A549 (cell line): ENCODE data around the gene EVX1. TPM values are rescaled to one million over a fixed set of nuclear protein-coding genes. Genes with fewer than 3 reads are reported as not detected.

ENCODE experiments used
- ATAC-seq, 2 experiments: fragments of 200-7000 bp in 1 of 2; fragments of >200 bp in 1 of 2; cut with Nextera tagmentation in 1 of 2; cut with Tn5 transposase in 1 of 2; 3 replicates each; pipeline versions ENCODE4 v1.8.0 to v1.9.1; 2018 to 2020; ENCODE audit warnings: mild to moderate bottlenecking in 1 of 2, moderate library complexity in 1 of 2
- CTCF ChIA-PET: fragments of 300-600 bp; sonication (Branson Sonifier 250); formaldehyde crosslinking; extraction: SDS; loops from one replicate; lab custom pipeline; 2021; ENCODE audit warnings: antibody characterized with exemption, inconsistent platforms; lab: Yijun Ruan, JAX
- POLR2A ChIA-PET: fragments of 350-600 bp; formaldehyde crosslinking; extraction: SDS; loops from one replicate; lab custom pipeline; 2021; ENCODE audit warnings: antibody characterized with exemption, inconsistent platforms; lab: Yijun Ruan, JAX
- DNase-seq, 2 experiments: peaks; one replicate each; pipeline versions ENCODE4 v3.0.0 to v3.0.0-alpha.2; 2011 to 2016; ENCODE audit warnings: low read depth in 1 of 2, low spot score in 1 of 2
- FAIRE-seq: peaks from 2 replicates; lab custom pipeline; 2011; peaks lifted over from hg19 to GRCh38; lab: Jason Lieb, UNC
- H3K27ac ChIP-seq, 2 experiments: fragments of >200 bp; sonication (Bioruptor Twin); formaldehyde crosslinking; 3 replicates each; pipeline ENCODE4 v1.5.1; 2016 to 2017
- H3K4me1 ChIP-seq: fragments of >200 bp; sonication (Bioruptor Twin); formaldehyde crosslinking; 3 replicates; pipeline ENCODE4 v1.6.1; 2016
- H3K4me2 ChIP-seq: fragments of >200 bp; sonication (Bioruptor Twin); formaldehyde crosslinking; 3 replicates; pipeline ENCODE4 v1.6.1; 2016
- H3K4me3 ChIP-seq: fragments of >200 bp; sonication (Bioruptor Twin); formaldehyde crosslinking; 3 replicates; pipeline ENCODE4 v1.5.1; 2016
- H3K9me3 ChIP-seq: fragments of >200 bp; sonication (Bioruptor Twin); formaldehyde crosslinking; 3 replicates; pipeline ENCODE4 v1.6.1; 2016
- CBX8 ChIP-seq: fragments of 200-600 bp; sonication (generic); IDR thresholded peaks from 2 replicates; pipeline ENCODE4 v1.6.1; 2016
- CEBPB ChIP-seq, 2 experiments: fragments of >200 bp in 1 of 2; sonication (Bioruptor Twin) in 1 of 2; formaldehyde crosslinking in 1 of 2; IDR thresholded peaks; 2 replicates each; pipeline ENCODE4 v1.6.1; 2012 to 2016
- CTCF ChIP-seq: fragments of >200 bp; sonication (Bioruptor Twin); formaldehyde crosslinking; IDR thresholded peaks from 3 replicates; pipeline ENCODE4 v1.5.1; 2016
- EP300 ChIP-seq, 2 experiments: fragments of >200 bp; sonication (Bioruptor Twin); formaldehyde crosslinking; IDR thresholded peaks; 2 replicates in 1 of 2; 3 replicates in 1 of 2; pipeline ENCODE4 v1.6.1; 2016 to 2017
- ESRRA ChIP-seq: fragments of 150-350 bp; IDR thresholded peaks from 2 replicates; pipeline ENCODE4 v1.6.1; 2014; ENCODE audit warnings: mild to moderate bottlenecking, low read length, borderline replicate concordance
- HEYL ChIP-seq: fragments of 250-450 bp; sonication (Bioruptor Pico); IDR thresholded peaks from 2 replicates; pipeline ENCODE4 v1.8.0; 2021; ENCODE audit warnings: mild to moderate bottlenecking, moderate library complexity
- HMGXB4 ChIP-seq: fragments of 250-450 bp; sonication (Bioruptor Pico); IDR thresholded peaks from 2 replicates; pipeline ENCODE4 v1.5.0; 2021; ENCODE audit warnings: mild to moderate bottlenecking, moderate library complexity, borderline replicate concordance
- JUNB ChIP-seq: fragments of >200 bp; sonication (Bioruptor Twin); formaldehyde crosslinking; IDR thresholded peaks from 2 replicates; pipeline ENCODE4 v1.6.1; 2016
- KDM1A ChIP-seq: fragments of 200-600 bp; sonication (generic); IDR thresholded peaks from 2 replicates; pipeline ENCODE4 v1.6.1; 2016; ENCODE audit warnings: low read depth, mild to moderate bottlenecking
- KDM5A ChIP-seq: fragments of 200-600 bp; sonication (generic); IDR thresholded peaks from 2 replicates; pipeline ENCODE4 v1.6.1; 2016; ENCODE audit warnings: antibody characterized with exemption, mild to moderate bottlenecking
- MAFK ChIP-seq: fragments of 450-650 bp; IDR thresholded peaks from 2 replicates; pipeline ENCODE4 v1.6.1; 2014; ENCODE audit not compliant: partially characterized antibody
- MAZ ChIP-seq: fragments of 150-350 bp; IDR thresholded peaks from 2 replicates; pipeline ENCODE4 v1.6.1; 2014; ENCODE audit warnings: antibody characterized with exemption, low read depth, low read length, borderline replicate concordance
- MYC ChIP-seq: IDR thresholded peaks from 2 replicates; pipeline ENCODE4 v1.6.1; 2012; ENCODE audit warnings: mild to moderate bottlenecking, inconsistent platforms, low read length, improper control_type of control experiment, borderline replicate concordance
- PBX3 ChIP-seq: IDR thresholded peaks from 2 replicates; pipeline ENCODE4 v1.6.1; 2012
- RAD21 ChIP-seq, 2 experiments: fragments of >200 bp in 1 of 2; sonication (Bioruptor Twin) in 1 of 2; formaldehyde crosslinking in 1 of 2; IDR thresholded peaks in 1 of 2; conservative IDR thresholded peaks in 1 of 2; 2 replicates in 1 of 2; 3 replicates in 1 of 2; pipeline ENCODE4 v1.6.1; 2012 to 2018; ENCODE audit warnings: inconsistent platforms in 1 of 2
- SMC3 ChIP-seq: fragments of >200 bp; sonication (Bioruptor Twin); formaldehyde crosslinking; IDR thresholded peaks from 3 replicates; pipeline ENCODE4 v1.6.1; 2018; ENCODE audit warnings: inconsistent platforms
- TFCP2L1 ChIP-seq: fragments of 250-450 bp; sonication (Bioruptor Pico); IDR thresholded peaks from 2 replicates; pipeline ENCODE4 v1.5.0; 2021; ENCODE audit warnings: mild to moderate bottlenecking
- WGBS: methylation state at CpG from one replicate; pipeline ENCODE4 v1.1.6; 2017; ENCODE audit errors: missing lambda C conversion rate; 5-methylcytosine and 5-hydroxymethylcytosine counted together
- polyA plus RNA-seq, 4 experiments: library from polyadenylated mRNA; depleted of rRNA in 3 of 4; stranded (reverse); fragments of >200 nt; fragmentation: RNase III in 1 of 4; extraction: RNeasy Plus Mini Kit Qiagen cat#74134 plus additional on column Dnase treatment in 1 of 4; gene quantifications; 2 replicates in 3 of 4; 3 replicates in 1 of 4; pipeline ENCODE4 v1.2.3, GENCODE V29; 2011 to 2017
- TF ChIP-seq, protein P1 (sequence below): fragments of >200 bp; sonication (Bioruptor Twin); formaldehyde crosslinking; IDR thresholded peaks from 2 replicates; pipeline ENCODE4 v1.6.1; 2016

Gene EVX1
- polyA plus RNA-seq, 2 of the 4 experiments (the other 2 are of a cell fraction): 0.05 to 0.08 TPM

- no peak for TF ChIP-seq JUNB
- no peak for TF ChIP-seq PBX3
- no peak for TF ChIP-seq CTCF
- no peak for TF ChIP-seq CBX8
- TF ChIP-seq HMGXB4: no peak
- TF ChIP-seq CEBPB (IDR thresholded peaks at IDR 0.05): no peak
- TF ChIP-seq, protein P1, sequence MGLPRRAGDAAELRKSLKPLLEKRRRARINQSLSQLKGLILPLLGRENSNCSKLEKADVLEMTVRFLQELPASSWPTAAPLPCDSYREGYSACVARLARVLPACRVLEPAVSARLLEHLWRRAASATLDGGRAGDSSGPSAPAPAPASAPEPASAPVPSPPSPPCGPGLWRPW: no peak
- TF ChIP-seq MAFK: no peak
- no peak for TF ChIP-seq TFCP2L1
- no peak for TF ChIP-seq MAZ
- no peak for TF ChIP-seq MYC
- TF ChIP-seq RAD21 (conservative IDR thresholded peaks at IDR 0.05 in 1 of 2, IDR thresholded peaks at IDR 0.05 in 1 of 2): no peak
- TF ChIP-seq KDM1A: no peak
- no peak for TF ChIP-seq KDM5A
- TF ChIP-seq HEYL (CRISPR knock-in tag): no peak
- ChIA-PET CTCF (interaction anchor here (0.6 to 3.8 kb wide), 46 partner anchors 9 to 887 kb away, joined by 3 to 48 read pairs (median 5); partner anchors contain the start of genes EVX1, HOXA11 and HOXA13), POLR2A (no interaction called here)
- H3K4me2 ChIP-seq: peak overlapping the region; percentile 72
- H3K27ac ChIP-seq: peak overlapping the region in 1 of 2 experiments; percentile 69; a peak in 3 of 6 replicates
- DNase-seq (no peak), ATAC-seq (peak; percentile 19 to 62; a peak in 3 of 6 replicates), FAIRE-seq (no peak)
- WGBS: 36% methylated on average over 11 of the region's 11 CpGs
- no peak overlapping the region for H3K4me3 ChIP-seq
- no peaks in the 10 kb centered on the region for H3K9me3 ChIP-seq
- H3K4me1 ChIP-seq: peaks cover 12% of the 10 kb centered on the region; the same call in 2 of the 3 replicates
Observed at GRCh38 chr7:27209933-27210440, 32.6 kb upstream of the EVX1 start.

DNA sequence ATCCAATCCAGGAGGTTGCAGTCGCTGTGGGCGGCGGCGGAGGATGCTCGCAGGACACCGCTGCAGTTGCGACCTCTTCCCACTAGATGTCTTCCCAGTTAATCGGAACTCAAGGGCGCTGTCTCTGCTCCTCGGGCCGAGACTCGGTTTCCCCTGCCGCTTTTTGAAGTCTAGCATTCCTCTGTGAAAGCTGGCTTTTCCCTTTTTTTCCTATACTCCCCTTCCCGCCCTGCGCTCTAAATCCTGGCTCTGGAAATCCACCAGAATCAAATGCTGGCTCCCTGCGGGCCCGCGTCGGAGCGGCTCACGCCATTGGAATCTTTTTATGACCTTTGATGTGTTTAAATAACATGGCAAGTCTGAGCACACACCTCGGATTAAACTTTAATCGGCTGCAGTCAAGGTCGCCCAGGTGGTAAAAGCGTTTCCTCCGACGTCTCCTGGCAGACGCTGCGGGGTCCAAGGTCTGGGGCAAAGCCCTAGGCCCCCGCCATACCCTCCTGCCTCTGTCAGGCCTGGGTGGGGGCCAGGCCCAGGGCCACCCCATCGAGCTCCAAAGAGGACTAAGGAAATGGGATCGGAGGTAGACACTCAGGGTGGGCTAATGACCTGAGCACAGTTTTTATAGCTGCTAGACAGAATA lies 32.0 kb upstream of the EVX1 start:
- DNase-seq (peak; percentile 64 to 79), FAIRE-seq (no peak), ATAC-seq (peak; percentile 91 to 94)
- ChIA-PET POLR2A (no interaction called here), CTCF (interaction anchor here (0.6 to 3.8 kb wide), 52 partner anchors 9 to 887 kb away, joined by 3 to 48 read pairs (median 5); partner anchors contain the start of genes EVX1, HOXA11 and HOXA13)
- TF ChIP-seq ESRRA (no peak), CTCF (peak; percentile 67), SMC3 (peak; percentile 86), RAD21 (conservative IDR thresholded peaks at IDR 0.05 in 1 of 2, IDR thresholded peaks at IDR 0.05 in 1 of 2) (peak; percentile 77 to 79), EP300 (IDR thresholded peaks at IDR 0.05) (no peak), CBX8 (no peak)
- H3K4me2 ChIP-seq: peak overlapping the region; percentile 72
- H3K4me3 ChIP-seq: peak overlapping the region; percentile 33
- H3K27ac ChIP-seq: peak overlapping the region; percentile 50 to 69
- no peaks in the 10 kb centered on the region for H3K9me3 ChIP-seq
- 24% methylated on average over 30 of the region's 32 CpGs for WGBS
- peaks cover 12% of the 10 kb centered on the region; the same call in 2 of the 3 replicates for H3K4me1 ChIP-seq
